ENCODE measurements around the gene PTPRM.

- TF ChIP-seq USF1 (CRISPR knock-in tag; IDR thresholded peaks at IDR 0.05), result no peak
- no peak for TF ChIP-seq CTCF (IDR thresholded peaks at IDR 0.05)
- TF ChIP-seq, protein P1, sequence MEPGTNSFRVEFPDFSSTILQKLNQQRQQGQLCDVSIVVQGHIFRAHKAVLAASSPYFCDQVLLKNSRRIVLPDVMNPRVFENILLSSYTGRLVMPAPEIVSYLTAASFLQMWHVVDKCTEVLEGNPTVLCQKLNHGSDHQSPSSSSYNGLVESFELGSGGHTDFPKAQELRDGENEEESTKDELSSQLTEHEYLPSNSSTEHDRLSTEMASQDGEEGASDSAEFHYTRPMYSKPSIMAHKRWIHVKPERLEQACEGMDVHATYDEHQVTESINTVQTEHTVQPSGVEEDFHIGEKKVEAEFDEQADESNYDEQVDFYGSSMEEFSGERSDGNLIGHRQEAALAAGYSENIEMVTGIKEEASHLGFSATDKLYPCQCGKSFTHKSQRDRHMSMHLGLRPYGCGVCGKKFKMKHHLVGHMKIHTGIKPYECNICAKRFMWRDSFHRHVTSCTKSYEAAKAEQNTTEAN (CRISPR knock-in tag; IDR thresholded peaks at IDR 0.05), result no peak
- TF ChIP-seq CREM (CRISPR knock-in tag; IDR thresholded peaks at IDR 0.05), result no peak
- no peak for TF ChIP-seq FOXP4 (CRISPR knock-in tag; IDR thresholded peaks at IDR 0.05)
- no peak for TF ChIP-seq ATF3 (CRISPR knock-in tag; conservative IDR thresholded peaks at IDR 0.05)
- no peak for TF ChIP-seq NR1H2 (CRISPR knock-in tag; IDR thresholded peaks at IDR 0.05)
- TF ChIP-seq SMAD3 (CRISPR knock-in tag; IDR thresholded peaks at IDR 0.05; ENCODE audit: borderline replicate concordance), result no peak
- no peak for TF ChIP-seq CBFB (CRISPR knock-in tag; IDR thresholded peaks at IDR 0.05; ENCODE audit: low read depth)
- TF ChIP-seq FOXJ3 (CRISPR knock-in tag; IDR thresholded peaks at IDR 0.05; ENCODE audit: borderline replicate concordance), result no peak
Measured at GRCh38 chr18:8041526-8042111, 474.5 kb downstream of the PTPRM start.
